ENCODE results near the gene VPS13D. TPM values are rescaled to one million over a fixed set of nuclear protein-coding genes. Genes with fewer than 3 reads are reported as not detected.
"Not testable (repeated sequence)": the region's sequence is repeated elsewhere in the genome, so short reads cannot be mapped to it uniquely, and the experiment has no call there.

The VPS13D gene
- total RNA-seq, 1 experiment from 2014 or later: 20.2 TPM

DNA sequence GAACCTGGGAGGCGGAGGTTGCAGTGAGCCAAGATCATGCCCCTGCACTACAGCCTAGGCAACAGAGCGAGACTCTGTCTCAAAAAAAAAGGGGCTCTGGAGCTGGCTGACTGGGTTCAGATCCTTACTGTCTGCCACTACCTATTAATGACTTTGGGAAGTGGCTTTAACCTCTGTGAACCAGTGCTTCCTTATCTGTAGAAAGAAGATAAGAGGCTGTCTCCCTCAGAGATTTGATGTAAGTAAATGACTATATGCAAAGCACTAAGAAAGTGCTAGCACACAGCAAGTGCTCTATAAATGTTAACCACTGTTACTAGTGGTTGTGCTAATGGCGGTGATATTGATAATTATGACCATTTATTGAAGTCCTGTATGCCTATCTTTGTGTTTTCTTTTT is 94.6 kb downstream of the VPS13D start:
- no CpG with 5 or more reads among the region's 3 CpGs for WGBS (ENCODE audit: extremely low coverage, insufficient read length, low lambda C conversion rate)
- H2AFZ ChIP-seq (ENCODE audit: low read length): no peak overlapping the region

DNA sequence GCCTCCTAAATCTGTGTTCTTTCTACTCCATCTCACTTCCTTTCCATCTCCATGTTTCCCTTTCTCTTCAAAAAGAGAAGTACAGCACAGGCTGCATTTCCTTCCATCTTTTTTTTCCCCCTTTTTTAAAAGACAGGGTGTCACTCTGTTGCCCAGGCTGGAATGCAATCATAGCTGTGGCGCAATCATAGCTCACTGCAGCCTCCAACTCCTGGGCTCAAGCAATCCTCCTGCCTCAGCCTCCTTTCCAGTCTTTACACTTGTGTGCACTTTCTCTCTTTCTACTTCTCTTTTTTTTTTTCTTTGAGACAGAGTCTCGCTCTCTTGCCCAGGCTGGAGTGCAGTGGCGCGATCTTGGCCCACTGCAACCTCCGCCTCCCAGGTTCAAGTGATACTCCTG is 95.1 kb downstream of the VPS13D start:
- H3K4me1 ChIP-seq (ENCODE audit: insufficient read depth, low read length); H3K4me3 Mint-ChIP-seq; H2BK15ac ChIP-seq (ENCODE audit: low read depth, low read length); H3K79me2 ChIP-seq (ENCODE audit: insufficient read depth, low read length); H3K56ac ChIP-seq (ENCODE audit: insufficient read length, low read depth, low read length); H3K79me1 ChIP-seq (ENCODE audit: insufficient read depth, low read depth, low read length, poor library complexity, severe bottlenecking); H3K27ac ChIP-seq (ENCODE audit: insufficient read length, low read depth, low read length); H2BK120ac ChIP-seq (ENCODE audit: low read depth, low read length, poor library complexity, severe bottlenecking); DNase-seq; H3K4me1 Mint-ChIP-seq; H3K9me3 ChIP-seq (ENCODE audit: control insufficient read depth, low read depth, low read length); H3K27ac Mint-ChIP-seq; H3K14ac ChIP-seq (ENCODE audit: insufficient read depth, low read length); H3K27me3 Mint-ChIP-seq (ENCODE audit: low read depth); H4K20me1 ChIP-seq (ENCODE audit: control insufficient read depth, insufficient read depth, insufficient read length); H3K9ac ChIP-seq (ENCODE audit: extremely low read depth, insufficient read length, low read length); H2AFZ ChIP-seq (ENCODE audit: low read length); H3K27me3 ChIP-seq (ENCODE audit: insufficient read depth, low read length); H3K4ac ChIP-seq (ENCODE audit: low read depth, low read length); H3T11ph ChIP-seq (ENCODE audit: low read length); H4K91ac ChIP-seq (ENCODE audit: insufficient read length, low read depth, low read length); H3K9me3 Mint-ChIP-seq; H2BK5ac ChIP-seq (ENCODE audit: insufficient read length, low read length); H2AK5ac ChIP-seq (ENCODE audit: insufficient read length, low read length); H3K23ac ChIP-seq (ENCODE audit: insufficient read length, low read depth, low read length); H3K18ac ChIP-seq (ENCODE audit: insufficient read length, low read depth, low read length); H2BK20ac ChIP-seq (ENCODE audit: low read depth, low read length, poor library complexity, severe bottlenecking); H3K23me2 ChIP-seq (ENCODE audit: insufficient read length, low read depth, low read length, poor library complexity, severe bottlenecking); H3K4me2 ChIP-seq (ENCODE audit: insufficient read depth, insufficient read length, low read length); H4K8ac ChIP-seq (replicated peaks; ENCODE audit: insufficient read length, low read depth, low read length); H4K5ac ChIP-seq (ENCODE audit: insufficient read length, low read depth, low read length); H2BK12ac ChIP-seq (ENCODE audit: insufficient read length, low read depth, low read length): not testable (repeated sequence)
- no CpG with 5 or more reads among the region's 5 CpGs for WGBS (ENCODE audit: extremely low coverage, insufficient read length, low lambda C conversion rate)
- H3K36me3 Mint-ChIP-seq (ENCODE audit: insufficient read depth in 1 of 3, low read depth in 3 of 3): peaks cover 5 to 34% (median 20%) of the 10 kb centered on the region in 3 experiments; a peak in 6 of 7 replicates

More for the DNA sequence above, 94.6 kb downstream of the VPS13D start:
- Histone ChIP-seq H3K4me2 (ENCODE audit: insufficient read depth, insufficient read length, low read length) (no peak overlapping the region), H3T11ph (ENCODE audit: low read length) (no peak overlapping the region), H2BK12ac (ENCODE audit: insufficient read length, low read depth, low read length) (no peak overlapping the region), H3K9ac (ENCODE audit: extremely low read depth, insufficient read length, low read length) (no peak overlapping the region), H4K8ac (replicated peaks; ENCODE audit: insufficient read length, low read depth, low read length) (no peak overlapping the region), H4K91ac (ENCODE audit: insufficient read length, low read depth, low read length) (no peak overlapping the region), H3K4me1 (ENCODE audit: insufficient read depth, low read length) (no peaks in the 10 kb centered on the region), H3K23me2 (ENCODE audit: insufficient read length, low read depth, low read length, poor library complexity, severe bottlenecking) (no peaks in the 10 kb centered on the region), H3K79me2 (ENCODE audit: insufficient read depth, low read length) (no peaks in the 10 kb centered on the region), H3K18ac (ENCODE audit: insufficient read length, low read depth, low read length) (no peak overlapping the region), H3K14ac (ENCODE audit: insufficient read depth, low read length) (no peak overlapping the region), H3K27ac (ENCODE audit: insufficient read length, low read depth, low read length) (no peak overlapping the region), H4K20me1 (ENCODE audit: control insufficient read depth, insufficient read depth, insufficient read length) (no peaks in the 10 kb centered on the region), H2BK120ac (ENCODE audit: low read depth, low read length, poor library complexity, severe bottlenecking) (no peak overlapping the region), H2BK5ac (ENCODE audit: insufficient read length, low read length) (no peak overlapping the region), H2BK20ac (ENCODE audit: low read depth, low read length, poor library complexity, severe bottlenecking) (no peak overlapping the region), H2BK15ac (ENCODE audit: low read depth, low read length) (no peak overlapping the region), H3K27me3 (ENCODE audit: insufficient read depth, low read length) (no peaks in the 10 kb centered on the region), H2AK5ac (ENCODE audit: insufficient read length, low read length) (no peak overlapping the region), H3K56ac (ENCODE audit: insufficient read length, low read depth, low read length) (no peak overlapping the region), H3K79me1 (ENCODE audit: insufficient read depth, low read depth, low read length, poor library complexity, severe bottlenecking) (no peaks in the 10 kb centered on the region), H3K23ac (ENCODE audit: insufficient read length, low read depth, low read length) (no peak overlapping the region), H3K9me3 (ENCODE audit: control insufficient read depth, low read depth, low read length) (no peaks in the 10 kb centered on the region), H3K4ac (ENCODE audit: low read depth, low read length) (no peak overlapping the region), H4K5ac (ENCODE audit: insufficient read length, low read depth, low read length) (no peak overlapping the region)
- Mint-ChIP-seq H3K27me3 (ENCODE audit: low read depth) (no peaks in the 10 kb centered on the region), H3K27ac (no peak overlapping the region), H3K4me3 (no peak overlapping the region), H3K4me1 (peaks cover 6 to 7% of the 10 kb centered on the region in 2 experiments), H3K9me3 (no peaks in the 10 kb centered on the region), H3K36me3 (ENCODE audit: insufficient read depth in 1 of 3, low read depth in 3 of 3) (peaks cover 5 to 34% (median 20%) of the 10 kb centered on the region in 3 experiments; a peak in 6 of 7 replicates)
- DNase-seq: no peak
- TF ChIP-seq, protein P1, sequence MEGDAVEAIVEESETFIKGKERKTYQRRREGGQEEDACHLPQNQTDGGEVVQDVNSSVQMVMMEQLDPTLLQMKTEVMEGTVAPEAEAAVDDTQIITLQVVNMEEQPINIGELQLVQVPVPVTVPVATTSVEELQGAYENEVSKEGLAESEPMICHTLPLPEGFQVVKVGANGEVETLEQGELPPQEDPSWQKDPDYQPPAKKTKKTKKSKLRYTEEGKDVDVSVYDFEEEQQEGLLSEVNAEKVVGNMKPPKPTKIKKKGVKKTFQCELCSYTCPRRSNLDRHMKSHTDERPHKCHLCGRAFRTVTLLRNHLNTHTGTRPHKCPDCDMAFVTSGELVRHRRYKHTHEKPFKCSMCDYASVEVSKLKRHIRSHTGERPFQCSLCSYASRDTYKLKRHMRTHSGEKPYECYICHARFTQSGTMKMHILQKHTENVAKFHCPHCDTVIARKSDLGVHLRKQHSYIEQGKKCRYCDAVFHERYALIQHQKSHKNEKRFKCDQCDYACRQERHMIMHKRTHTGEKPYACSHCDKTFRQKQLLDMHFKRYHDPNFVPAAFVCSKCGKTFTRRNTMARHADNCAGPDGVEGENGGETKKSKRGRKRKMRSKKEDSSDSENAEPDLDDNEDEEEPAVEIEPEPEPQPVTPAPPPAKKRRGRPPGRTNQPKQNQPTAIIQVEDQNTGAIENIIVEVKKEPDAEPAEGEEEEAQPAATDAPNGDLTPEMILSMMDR (conservative IDR thresholded peaks at IDR 0.05): no peak

All from H9 (cell line).